BJ (cell line): Measurements from ENCODE around the gene MTUS2. TPM values are rescaled to one million over a fixed set of nuclear protein-coding genes. Genes with fewer than 3 reads are reported as not detected.

Source experiments
- CTCF ChIA-PET: fragments of 350-600 bp; formaldehyde crosslinking; extraction: SDS; loops from one replicate; lab custom pipeline; 2021; ENCODE audit warnings: antibody characterized with exemption, inconsistent platforms; lab: Yijun Ruan, JAX
- POLR2A ChIA-PET: fragments of 300-600 bp; sonication (Branson Sonifier 250); formaldehyde crosslinking; extraction: SDS; loops from one replicate; lab custom pipeline; 2021; ENCODE audit warnings: antibody characterized with exemption; lab: Charles Lee
- DNase-seq: peaks from one replicate; pipeline ENCODE4 v3.0.0-alpha.2; 2011; ENCODE audit warnings: low read depth
- H3K27me3 ChIP-seq: 2 replicates; pipeline ENCODE4 v1.6.0; 2011; ENCODE audit warnings: low read length; ENCODE audit not compliant: control insufficient read depth, insufficient read depth
- H3K36me3 ChIP-seq: 2 replicates; pipeline ENCODE4 v1.5.1; 2011; ENCODE audit warnings: low read length; ENCODE audit not compliant: control insufficient read depth, insufficient read depth
- H3K4me3 ChIP-seq: 2 replicates; pipeline ENCODE4 v1.5.1; 2011; ENCODE audit warnings: low read depth, mild to moderate bottlenecking, control low read depth, low read length
- polyA plus RNA-seq: library from polyadenylated mRNA; depleted of rRNA; stranded (reverse); fragments of >200 nt; gene quantifications from 2 replicates; pipeline ENCODE4 v1.2.3, GENCODE V29; 2011
- TF ChIP-seq, protein P1 (sequence below): IDR thresholded peaks from 2 replicates; pipeline ENCODE4 v1.5.1; 2011; ENCODE audit warnings: low read depth, mild to moderate bottlenecking, control low read depth, inconsistent platforms, low read length, moderate library complexity; ENCODE audit not compliant: insufficient read depth

MTUS2 gene
- polyA plus RNA-seq, 1 experiment = 0.05 TPM

DNA sequence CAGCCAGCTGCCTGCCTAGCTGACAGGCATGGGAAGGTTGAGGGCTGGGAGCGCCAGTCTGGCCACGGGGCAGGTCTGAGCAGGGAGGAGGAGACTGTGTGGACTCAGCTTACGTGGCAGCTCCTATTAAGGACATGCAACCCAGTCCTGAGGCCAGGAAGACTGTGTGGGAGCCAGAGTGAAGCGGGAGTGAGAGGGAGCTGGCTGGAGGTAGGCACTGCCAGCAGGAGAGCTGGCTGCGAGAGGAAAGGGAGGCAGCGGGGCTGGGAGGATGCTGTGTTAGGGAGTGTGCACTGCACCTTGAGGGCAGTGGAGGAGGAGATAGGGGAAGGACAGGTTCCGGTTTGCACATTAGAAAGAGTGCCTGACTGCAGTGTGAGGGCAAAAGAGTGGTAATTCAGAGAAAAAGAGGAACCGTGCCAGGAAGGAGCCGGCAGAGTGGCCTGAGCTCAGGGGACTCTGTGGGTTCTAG lies 676.1 kb downstream of the MTUS2 start:
- Histone ChIP-seq H3K4me3 (no peak overlapping the region), H3K27me3 (peaks cover 10% of the 10 kb centered on the region), H3K36me3 (no peaks in the 10 kb centered on the region)
- TF ChIP-seq, protein P1, sequence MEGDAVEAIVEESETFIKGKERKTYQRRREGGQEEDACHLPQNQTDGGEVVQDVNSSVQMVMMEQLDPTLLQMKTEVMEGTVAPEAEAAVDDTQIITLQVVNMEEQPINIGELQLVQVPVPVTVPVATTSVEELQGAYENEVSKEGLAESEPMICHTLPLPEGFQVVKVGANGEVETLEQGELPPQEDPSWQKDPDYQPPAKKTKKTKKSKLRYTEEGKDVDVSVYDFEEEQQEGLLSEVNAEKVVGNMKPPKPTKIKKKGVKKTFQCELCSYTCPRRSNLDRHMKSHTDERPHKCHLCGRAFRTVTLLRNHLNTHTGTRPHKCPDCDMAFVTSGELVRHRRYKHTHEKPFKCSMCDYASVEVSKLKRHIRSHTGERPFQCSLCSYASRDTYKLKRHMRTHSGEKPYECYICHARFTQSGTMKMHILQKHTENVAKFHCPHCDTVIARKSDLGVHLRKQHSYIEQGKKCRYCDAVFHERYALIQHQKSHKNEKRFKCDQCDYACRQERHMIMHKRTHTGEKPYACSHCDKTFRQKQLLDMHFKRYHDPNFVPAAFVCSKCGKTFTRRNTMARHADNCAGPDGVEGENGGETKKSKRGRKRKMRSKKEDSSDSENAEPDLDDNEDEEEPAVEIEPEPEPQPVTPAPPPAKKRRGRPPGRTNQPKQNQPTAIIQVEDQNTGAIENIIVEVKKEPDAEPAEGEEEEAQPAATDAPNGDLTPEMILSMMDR = no peak
- no peak for DNase-seq
- POLR2A ChIA-PET = no interaction called here
- CTCF ChIA-PET = interaction anchor here (2.7 to 3.9 kb wide), 2 partner anchors 11 to 24 kb away, joined by 10 to 31 read pairs; no protein-coding TSS in a partner anchor

GRCh38 chr13:29497137-29497654 lies 677.1 kb downstream of the MTUS2 start:
- TF ChIP-seq, protein P1 = no peak
- no peak overlapping the region for H3K4me3 ChIP-seq
- no peaks in the 10 kb centered on the region for H3K36me3 ChIP-seq
- ChIA-PET POLR2A (interaction anchor here (0.6 kb wide), 1 partner anchor 19 kb away, joined by 3 read pairs; no protein-coding TSS in a partner anchor), CTCF (interaction anchor here (2.7 to 3.9 kb wide), 2 partner anchors 10 to 25 kb away, joined by 10 to 31 read pairs; no protein-coding TSS in a partner anchor)
- H3K27me3 ChIP-seq = peaks cover 10% of the 10 kb centered on the region
- DNase-seq = no peak

GRCh38 chr13:29498426-29499040 lies 678.4 kb downstream of the MTUS2 start:
- Histone ChIP-seq H3K36me3 (no peaks in the 10 kb centered on the region), H3K27me3 (peaks cover 8% of the 10 kb centered on the region), H3K4me3 (no peak overlapping the region)
- no peak for DNase-seq
- ChIA-PET POLR2A (no interaction called here), CTCF (interaction anchor here (0.5 to 3.9 kb wide), 2 partner anchors 9 to 580 kb away, joined by 3 to 31 read pairs; no protein-coding TSS in a partner anchor)
- TF ChIP-seq, protein P1 = no peak

DNA sequence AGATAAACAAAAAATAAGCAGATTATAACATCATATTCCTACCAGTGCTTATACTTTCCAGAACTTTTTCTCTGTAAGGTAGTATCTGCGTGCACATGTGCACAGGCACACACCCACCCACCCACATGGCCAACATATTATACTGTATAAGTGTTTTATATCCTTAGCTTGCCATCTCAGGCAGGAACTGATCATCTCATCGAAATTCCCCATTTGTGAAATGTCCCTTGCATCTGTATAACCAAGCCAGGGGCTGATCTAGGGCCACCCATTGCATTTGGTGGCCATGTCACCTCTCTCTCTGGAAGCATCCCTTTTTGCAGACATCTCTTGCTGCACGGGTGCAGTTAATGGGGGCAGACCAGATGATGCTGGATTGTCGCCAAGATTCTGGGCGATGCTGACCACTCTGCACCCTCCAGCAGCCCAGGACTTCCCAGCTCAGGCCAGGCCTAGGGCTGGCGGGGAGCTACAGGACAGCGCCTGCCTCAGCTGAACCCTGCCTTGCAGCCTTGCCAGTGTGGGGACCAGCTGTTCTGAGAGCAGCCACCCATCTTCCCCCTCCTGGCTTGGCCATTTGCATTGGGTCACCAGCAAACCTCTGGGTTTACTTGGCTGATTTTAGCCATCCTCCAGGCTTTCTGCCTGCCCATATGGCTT lies 679.5 kb downstream of the MTUS2 start:
- ChIA-PET POLR2A (no interaction called here), CTCF (interaction anchor here (1.2 kb wide), 1 partner anchor 9 kb away, joined by 3 read pairs; no protein-coding TSS in a partner anchor)
- Histone ChIP-seq H3K36me3 (no peaks in the 10 kb centered on the region), H3K4me3 (no peak overlapping the region), H3K27me3 (peaks cover 8% of the 10 kb centered on the region)
- DNase-seq = no peak
- TF ChIP-seq, protein P1 = no peak

GRCh38 chr13:29500386-29500785 lies 680.2 kb downstream of the MTUS2 start:
- ChIA-PET CTCF (interaction anchor here (1.2 to 1.3 kb wide), 2 partner anchors 8 to 15 kb away, joined by 3 read pairs; no protein-coding TSS in a partner anchor), POLR2A (no interaction called here)
- H3K4me3 ChIP-seq = no peak overlapping the region
- TF ChIP-seq, protein P1 = no peak
- DNase-seq = no peak
- H3K27me3 ChIP-seq = peaks cover 7% of the 10 kb centered on the region
- H3K36me3 ChIP-seq = no peaks in the 10 kb centered on the region
